ENCODE results near the gene ABLIM2.

ABLIM2 gene

GRCh38 chr4:8167815-8168214 is 9.2 kb upstream of the ABLIM2 start:
- TF ChIP-seq OSR1 (CRISPR knock-in tag; IDR thresholded peaks at IDR 0.05): no peak
- ATAC-seq: no peak

- ATAC-seq: no peak
- TF ChIP-seq ZNF70 (CRISPR knock-in tag; IDR thresholded peaks at IDR 0.05) (no peak), CREB5 (CRISPR knock-in tag; IDR thresholded peaks at IDR 0.05; ENCODE audit: low read depth) (no peak), ZNF565 (CRISPR knock-in tag; conservative IDR thresholded peaks at IDR 0.05; ENCODE audit: low read depth) (no peak), SNAI2 (CRISPR knock-in tag; IDR thresholded peaks at IDR 0.05) (no peak), CSDC2 (CRISPR knock-in tag; IDR thresholded peaks at IDR 0.05) (no peak), TCF4 (CRISPR knock-in tag; IDR thresholded peaks at IDR 0.05; ENCODE audit: borderline replicate concordance) (no peak), CSRNP3 (CRISPR knock-in tag; IDR thresholded peaks at IDR 0.05) (no peak), TOX (CRISPR knock-in tag; IDR thresholded peaks at IDR 0.05; ENCODE audit: borderline replicate concordance) (no peak), BACH2 (CRISPR knock-in tag; IDR thresholded peaks at IDR 0.05; ENCODE audit: borderline replicate concordance) (no peak), ISL1 (CRISPR knock-in tag; IDR thresholded peaks at IDR 0.05) (no peak), ESRRG (CRISPR knock-in tag; IDR thresholded peaks at IDR 0.05) (no peak), ZFP30 (CRISPR knock-in tag; IDR thresholded peaks at IDR 0.05) (no peak), PATZ1 (CRISPR knock-in tag; IDR thresholded peaks at IDR 0.05; ENCODE audit: borderline replicate concordance) (no peak), ZC3H10 (CRISPR knock-in tag; IDR thresholded peaks at IDR 0.05) (no peak)
Observed at GRCh38 chr4:8167291-8167690, 8.7 kb upstream of the ABLIM2 start.

GRCh38 chr4:8165374-8165896 is 6.8 kb upstream of the ABLIM2 start:
- TF ChIP-seq PPARA (CRISPR knock-in tag; IDR thresholded peaks at IDR 0.05; ENCODE audit: borderline replicate concordance) (no peak), CREB5 (CRISPR knock-in tag; IDR thresholded peaks at IDR 0.05; ENCODE audit: low read depth) (no peak), TOX (CRISPR knock-in tag; IDR thresholded peaks at IDR 0.05; ENCODE audit: borderline replicate concordance) (no peak), ZFP3 (CRISPR knock-in tag; IDR thresholded peaks at IDR 0.05) (no peak), ZNF70 (CRISPR knock-in tag; IDR thresholded peaks at IDR 0.05) (no peak), SNAI2 (CRISPR knock-in tag; IDR thresholded peaks at IDR 0.05) (no peak), BACH2 (CRISPR knock-in tag; IDR thresholded peaks at IDR 0.05; ENCODE audit: borderline replicate concordance) (no peak), GLIS3 (CRISPR knock-in tag; IDR thresholded peaks at IDR 0.05) (no peak), PATZ1 (CRISPR knock-in tag; IDR thresholded peaks at IDR 0.05; ENCODE audit: borderline replicate concordance) (no peak), ZNF8 (CRISPR knock-in tag; IDR thresholded peaks at IDR 0.05) (no peak)
- ATAC-seq: no peak

GRCh38 chr4:8164687-8165086 is 6.1 kb upstream of the ABLIM2 start:
- no peak for ATAC-seq
- TF ChIP-seq ZFP3 (CRISPR knock-in tag; IDR thresholded peaks at IDR 0.05) (no peak), ZNF70 (CRISPR knock-in tag; IDR thresholded peaks at IDR 0.05) (no peak), POU6F1 (CRISPR knock-in tag; IDR thresholded peaks at IDR 0.05; ENCODE audit: borderline replicate concordance, low read depth) (no peak), ARNTL (CRISPR knock-in tag; IDR thresholded peaks at IDR 0.05; ENCODE audit: borderline replicate concordance, low read depth) (no peak), ISL1 (CRISPR knock-in tag; IDR thresholded peaks at IDR 0.05) (no peak), TSHZ2 (CRISPR knock-in tag; IDR thresholded peaks at IDR 0.05) (no peak), ESRRG (CRISPR knock-in tag; IDR thresholded peaks at IDR 0.05) (no peak), CREB5 (CRISPR knock-in tag; IDR thresholded peaks at IDR 0.05; ENCODE audit: low read depth) (no peak), ZNF8 (CRISPR knock-in tag; IDR thresholded peaks at IDR 0.05) (no peak), TCF4 (CRISPR knock-in tag; IDR thresholded peaks at IDR 0.05; ENCODE audit: borderline replicate concordance) (no peak)

Measured in SK-N-SH treated with all-trans-retinoic acid at 6 μM for 48 hours (cell line).